GM18907 (cell line): ENCODE measurements around the gene PARVB.
A peak's percentile ranks its signal among the peaks of the same experiment; 100 is the strongest.

Experiments
- ATAC-seq: cut with Tn5 transposase; IDR thresholded peaks from one replicate; pipeline ENCODE4 v1.9.1; 2021; ENCODE audit warnings: mild to moderate bottlenecking, moderate library complexity; ENCODE audit not compliant: unreplicated experiment

PARVB gene

DNA sequence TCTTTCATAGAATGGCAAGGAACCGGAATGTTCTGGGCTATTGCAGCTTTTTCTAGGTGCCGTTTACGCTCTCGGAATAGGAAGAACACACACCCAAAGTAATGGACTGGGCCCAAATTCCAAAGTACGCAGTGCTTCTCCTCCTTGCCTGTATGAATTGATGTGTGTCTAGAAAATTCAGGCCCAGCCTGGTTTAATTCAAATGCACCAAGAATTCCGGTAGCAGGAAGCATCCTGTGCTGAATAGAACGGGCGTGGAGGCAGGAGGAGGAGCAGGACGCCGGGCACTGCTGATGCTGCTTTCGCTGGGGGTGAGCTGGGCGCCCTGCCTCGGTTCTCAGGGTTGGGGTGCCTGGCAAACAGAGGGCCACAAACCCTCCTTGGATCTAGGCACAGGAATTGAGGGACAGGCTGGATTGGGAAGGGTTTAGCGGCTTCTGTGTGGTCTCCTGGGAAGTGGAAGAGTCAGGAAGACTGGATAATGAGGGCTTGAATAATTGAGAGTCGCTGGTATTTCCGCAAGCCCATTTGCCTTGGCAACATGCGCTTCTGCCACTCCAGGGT lies 2.0 kb downstream of the PARVB start:
- ATAC-seq, result no peak

- peak; percentile 59 for ATAC-seq
These were observed 2.8 kb downstream of the PARVB start for GRCh38 chr22:44026630-44027511.

DNA sequence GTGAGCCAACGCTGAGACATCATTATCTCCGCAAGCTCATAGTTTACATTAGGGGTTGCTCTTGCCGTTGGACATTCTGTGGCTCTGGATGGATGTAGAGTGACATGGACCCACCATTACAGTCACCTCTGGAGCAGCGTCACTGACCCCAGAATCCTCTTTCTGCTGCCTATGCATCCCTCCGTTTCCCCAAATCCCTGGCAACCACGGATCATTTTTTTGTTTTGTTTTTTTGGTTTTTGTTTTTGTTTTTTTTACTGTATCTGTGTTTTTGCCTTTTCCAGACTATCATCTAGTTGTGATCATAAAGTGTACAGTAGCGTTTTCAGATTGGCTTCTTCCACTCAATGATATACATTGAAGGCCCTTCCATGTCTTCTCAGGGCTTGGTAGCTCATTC lies 4.0 kb downstream of the PARVB start:
- no peak for ATAC-seq

- no peak for ATAC-seq
These were observed 5.0 kb downstream of the PARVB start for GRCh38 chr22:44029069-44029468.

GRCh38 chr22:44030051-44030701 lies 6.1 kb downstream of the PARVB start:
- no peak for ATAC-seq

DNA sequence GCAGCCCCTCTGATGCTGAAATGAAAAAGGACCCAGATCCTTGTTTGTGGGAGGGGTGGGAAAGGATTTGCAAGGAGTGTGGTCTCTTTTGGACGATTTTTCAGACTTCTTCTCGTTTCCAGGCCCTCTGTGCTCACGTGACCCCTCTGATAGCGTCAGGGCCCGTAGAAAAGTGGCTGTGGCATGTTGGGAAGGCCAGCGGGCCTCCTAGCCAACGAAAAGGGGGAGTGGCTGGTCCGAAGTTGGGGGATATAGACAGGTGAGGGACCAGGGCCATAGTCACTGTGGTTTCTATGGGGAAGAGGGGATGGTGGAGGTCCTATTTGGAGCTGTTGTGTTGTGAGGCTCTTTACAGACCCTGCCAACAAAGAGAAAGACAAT lies 6.6 kb downstream of the PARVB start:
- no peak for ATAC-seq

GRCh38 chr22:44031158-44031952 lies 7.3 kb downstream of the PARVB start:
- no peak for ATAC-seq

GRCh38 chr22:44032126-44032730 lies 8.1 kb downstream of the PARVB start:
- no peak for ATAC-seq

- no peak for ATAC-seq
These were observed 9.2 kb downstream of the PARVB start for GRCh38 chr22:44033287-44033686.

GRCh38 chr22:44033694-44034093 lies 9.6 kb downstream of the PARVB start:
- ATAC-seq, result no peak

DNA sequence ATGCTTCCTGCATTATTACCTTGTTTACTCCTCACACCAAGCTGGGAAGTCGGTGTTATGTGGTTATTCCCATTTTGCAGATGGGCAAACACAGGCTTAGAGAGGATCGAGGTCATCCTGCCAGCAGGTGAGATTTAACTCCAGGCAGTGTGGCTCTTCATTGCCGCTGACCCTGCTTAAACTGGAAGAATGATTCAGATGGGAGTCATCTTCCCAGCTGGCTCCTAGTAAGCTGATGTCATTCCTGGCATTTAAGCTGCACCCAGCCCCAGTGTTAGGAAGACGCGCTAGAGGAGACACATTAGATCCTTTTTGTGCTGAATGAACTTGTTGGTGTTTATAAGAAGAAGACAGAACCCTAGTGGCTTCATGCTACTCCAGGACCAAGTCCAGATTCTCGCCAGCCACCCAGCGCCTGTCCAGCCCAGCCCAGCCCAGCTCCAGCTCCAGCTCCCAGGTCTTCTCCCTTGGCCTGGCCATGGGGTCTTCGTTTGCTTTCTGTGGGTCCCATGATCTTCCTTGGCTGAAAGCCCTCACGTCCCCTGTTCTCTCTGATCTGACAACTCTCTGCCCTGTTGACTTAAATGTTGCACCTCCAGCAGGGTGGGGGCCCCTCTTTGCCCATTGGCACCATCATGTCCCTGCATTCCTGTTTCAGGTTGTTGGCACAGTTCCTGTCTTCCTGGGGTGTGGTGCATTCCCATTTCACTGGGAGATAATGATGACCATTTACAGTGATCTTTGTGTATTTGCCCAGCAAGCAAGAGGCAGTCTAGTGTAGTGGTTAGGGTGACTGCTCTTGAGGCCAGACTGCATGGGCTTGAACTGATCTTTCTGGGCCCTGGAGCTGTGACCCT lies 13.6 kb downstream of the PARVB start:
- ATAC-seq, result no peak

DNA sequence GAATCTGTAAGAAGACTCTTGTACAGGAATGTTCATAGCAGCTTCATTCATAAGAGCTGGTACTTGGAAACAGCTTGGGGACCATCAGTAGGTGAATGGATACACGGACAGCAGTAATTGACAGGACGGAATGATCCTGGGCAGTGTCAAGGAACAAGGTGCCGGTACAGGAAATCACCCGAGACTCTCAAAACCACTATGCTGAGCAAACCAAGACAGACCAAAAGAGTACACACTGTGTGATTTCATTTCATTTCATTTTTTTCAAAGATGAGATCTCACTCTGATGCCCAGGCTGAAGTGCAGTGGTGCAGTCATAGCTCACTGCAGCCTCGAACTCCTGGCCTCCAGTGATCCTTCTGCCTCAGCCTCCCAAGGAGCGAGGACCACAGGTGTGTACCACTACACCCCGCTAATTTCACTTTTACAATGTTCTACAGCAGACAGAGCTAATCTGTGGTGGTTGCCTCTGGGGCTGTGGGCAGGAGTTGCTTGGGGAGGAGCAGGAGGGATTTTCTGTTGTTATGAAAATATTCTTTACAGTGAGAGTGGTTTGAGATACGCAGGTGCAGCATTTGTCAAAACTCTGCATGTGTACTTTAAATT lies 15.6 kb downstream of the PARVB start:
- no peak for ATAC-seq

DNA sequence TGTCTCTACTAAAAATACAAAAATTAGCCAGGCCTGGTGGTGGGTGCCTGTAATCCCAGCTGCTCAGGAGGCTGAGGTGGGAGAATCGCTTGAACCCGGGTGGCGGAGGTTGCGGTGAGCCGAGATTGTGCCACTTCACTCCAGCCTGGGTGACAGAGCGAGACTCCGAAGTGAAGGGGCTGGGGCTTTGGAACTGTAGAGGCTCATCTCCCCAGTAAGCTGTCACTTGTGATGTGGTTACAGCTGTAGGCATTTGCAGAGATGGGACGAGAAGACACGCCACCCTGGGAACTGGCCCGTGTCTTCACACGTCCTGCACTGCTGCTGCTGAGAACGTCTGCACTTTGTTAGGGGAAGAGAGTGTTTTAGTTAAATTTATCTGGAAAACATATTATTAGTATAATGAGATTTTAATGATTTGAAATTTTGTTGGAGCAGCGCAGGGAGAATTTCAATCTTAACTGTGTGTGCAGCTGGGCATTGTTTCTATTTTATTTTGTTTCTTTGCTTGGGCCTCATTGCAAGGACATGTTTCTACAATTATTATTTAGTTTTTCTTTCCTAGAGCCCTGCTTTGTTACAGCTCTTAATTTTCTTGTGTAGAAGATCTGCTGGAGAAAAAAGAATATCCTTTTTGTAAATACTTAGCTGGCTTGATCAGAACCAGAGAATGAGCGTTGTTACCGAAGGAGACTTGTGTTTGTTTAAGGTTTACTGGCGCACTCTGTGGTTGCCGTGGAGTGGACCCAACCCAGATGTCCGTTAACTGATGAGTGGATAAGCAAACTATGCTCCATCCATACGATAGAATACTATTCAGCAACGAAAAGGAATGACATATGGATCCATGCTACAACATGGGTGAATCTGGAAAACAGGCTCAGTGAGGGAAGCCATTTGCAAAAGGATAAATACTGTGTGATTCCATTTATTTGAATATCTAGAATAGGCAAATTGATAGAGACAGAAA lies 18.4 kb downstream of the PARVB start:
- ATAC-seq, result peak; percentile 58

DNA sequence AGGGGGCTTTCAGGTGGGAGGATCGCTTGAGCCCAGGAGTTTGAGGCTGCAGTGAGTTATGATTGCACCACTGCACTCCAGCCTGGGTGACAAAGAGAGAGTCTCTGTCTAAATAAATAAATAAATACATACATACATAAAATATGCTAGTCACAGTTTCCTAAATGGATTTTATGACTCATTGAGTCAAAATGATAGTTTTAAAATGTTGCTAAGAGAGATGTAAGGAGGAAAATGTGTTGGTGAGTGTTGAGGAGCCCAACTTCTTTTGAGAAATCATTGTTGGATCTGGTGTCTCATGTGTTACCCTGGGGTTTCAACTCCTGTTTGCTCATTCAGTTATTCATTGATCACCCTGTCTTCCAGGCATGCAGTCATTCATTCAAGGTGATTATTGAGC lies 21.0 kb downstream of the PARVB start:
- no peak for ATAC-seq

GRCh38 chr22:44046485-44047141 lies 22.5 kb downstream of the PARVB start:
- ATAC-seq, result no peak

DNA sequence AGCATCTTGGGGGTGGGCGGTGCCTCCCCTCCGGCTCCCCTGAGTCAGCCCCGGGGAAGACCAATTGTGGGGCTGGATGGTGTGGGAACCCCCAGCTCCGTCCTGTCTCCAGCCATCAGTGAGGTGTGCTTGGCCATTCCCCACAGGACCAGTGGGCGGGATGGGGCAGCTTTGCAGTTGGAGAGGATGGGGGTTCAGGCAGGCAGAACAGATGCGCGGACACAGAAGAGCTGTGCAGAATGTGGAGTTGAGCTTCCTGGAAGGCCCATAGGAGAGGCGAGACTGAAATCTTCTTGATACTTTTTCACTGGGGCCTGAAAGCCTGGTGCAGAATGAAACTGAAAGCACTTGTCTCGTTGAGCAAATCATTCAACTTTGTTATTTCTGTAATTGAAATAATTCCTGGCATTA lies 23.8 kb downstream of the PARVB start:
- no peak for ATAC-seq

- ATAC-seq, result no peak
These were observed 25.6 kb downstream of the PARVB start for GRCh38 chr22:44049486-44050231.
